CD4-positive, alpha-beta T cell (primary cell): ENCODE data around the gene CD7. TPM values are rescaled to one million over a fixed set of nuclear protein-coding genes. Genes with fewer than 3 reads are reported as not detected.
"Not testable (repeated sequence)": the region's sequence is repeated elsewhere in the genome, so short reads cannot be mapped to it uniquely, and the experiment has no call there.

Experiments used
- ATAC-seq: fragments of 200-7000 bp; cut with Tn5 transposase; one replicate; pipeline ENCODE4 v1.10.0; 2022; ENCODE audit warnings: mild to moderate bottlenecking; ENCODE audit not compliant: poor library complexity
- CTCF ChIA-PET: fragments of 350-600 bp; sonication (Branson Sonifier 250); formaldehyde crosslinking; loops from one replicate; lab custom pipeline; 2021; ENCODE audit warnings: antibody characterized with exemption, inconsistent platforms; lab: Charles Lee
- POLR2A ChIA-PET: fragments of 350-600 bp; sonication (Branson Sonifier 250); formaldehyde crosslinking; loops from one replicate; lab custom pipeline; 2021; ENCODE audit warnings: antibody characterized with exemption, inconsistent platforms; lab: Charles Lee
- DNase-seq, 14 experiments: peaks; one replicate each; pipeline ENCODE4 v3.0.0-alpha.2; 2013 to 2020; ENCODE audit warnings: mixed read lengths in 2 of 14
- H3K27ac ChIP-seq, 2 donors: one replicate each; pipeline versions ENCODE4 v1.5.1 to v1.7.0; 2013; ENCODE audit warnings: low read length in 2 of 2, low read depth in 1 of 2, mild to moderate bottlenecking in 1 of 2
- H3K27me3 ChIP-seq, 2 experiments: 1 replicate in 1 of 2; 2 replicates in 1 of 2; pipeline versions ENCODE4 v1.6.1 to v1.7.0; 2013; ENCODE audit warnings: low read length in 2 of 2, control low read depth in 1 of 2, mild to moderate bottlenecking in 1 of 2, moderate library complexity in 1 of 2; ENCODE audit not compliant: insufficient read depth in 2 of 2, control insufficient read depth in 1 of 2
- H3K36me3 ChIP-seq: one replicate; pipeline ENCODE4 v1.6.1; 2013; ENCODE audit warnings: low read length, control low read depth; ENCODE audit not compliant: insufficient read depth
- H3K4me1 ChIP-seq: one replicate; pipeline ENCODE4 v1.6.1; 2013; ENCODE audit warnings: low read length, control low read depth; ENCODE audit not compliant: insufficient read depth
- H3K4me3 ChIP-seq: one replicate; pipeline ENCODE4 v1.5.1; 2013; ENCODE audit warnings: mild to moderate bottlenecking, low read length, moderate library complexity
- H3K9me3 ChIP-seq, 2 experiments: 1 replicate in 1 of 2; 2 replicates in 1 of 2; pipeline versions ENCODE4 v1.6.1 to v1.7.0; 2013; ENCODE audit warnings: low read length in 2 of 2, mild to moderate bottlenecking in 2 of 2, control low read depth in 1 of 2, moderate library complexity in 1 of 2; ENCODE audit not compliant: control insufficient read depth in 1 of 2, insufficient read depth in 1 of 2
- H3K27ac Mint-ChIP-seq: one replicate; pipeline ENCODE4 v1.8.0; 2020; ENCODE audit warnings: mixed read lengths
- H3K27me3 Mint-ChIP-seq: one replicate; pipeline ENCODE4 v1.8.0; 2021; ENCODE audit warnings: mixed read lengths
- H3K36me3 Mint-ChIP-seq: one replicate; pipeline ENCODE4 v1.8.0; 2021; ENCODE audit warnings: low read depth, mixed read lengths
- H3K4me1 Mint-ChIP-seq: one replicate; pipeline ENCODE4 v1.8.0; 2021; ENCODE audit warnings: low read depth, mixed read lengths
- H3K4me3 Mint-ChIP-seq: one replicate; pipeline ENCODE4 v1.8.0; 2020; ENCODE audit warnings: mild to moderate bottlenecking, mixed read lengths
- H3K9me3 Mint-ChIP-seq: one replicate; pipeline ENCODE4 v1.8.0; 2020; ENCODE audit warnings: mixed read lengths
- intact Hi-C, 2 experiments: fragments of 100-400 bp; cut with DNase I in 1 of 2; cut with micrococcal nuclease in 1 of 2; formaldehyde crosslinking; loops; one replicate each; pipeline versions ENCODE4 v1.15.1 to v1.9.0; 2023 to 2025; cut with DNase I, micrococcal nuclease
- total RNA-seq, 174 experiments: library from RNA in 2 of 174; stranded (reverse) in 2 of 174; gene quantifications; one replicate each; pipeline ENCODE4 v1.2.3 and lab custom pipeline; 2021 to 2026
- TF ChIP-seq, protein P1 (sequence below): fragments of 200-600 bp; IDR thresholded peaks from one replicate; pipeline ENCODE4 v1.8.0; 2022; ENCODE audit warnings: antibody characterized with exemption, mild to moderate bottlenecking

Gene CD7
- total RNA-seq, 2 experiments from 2014 or later, result 225 to 234 TPM

DNA sequence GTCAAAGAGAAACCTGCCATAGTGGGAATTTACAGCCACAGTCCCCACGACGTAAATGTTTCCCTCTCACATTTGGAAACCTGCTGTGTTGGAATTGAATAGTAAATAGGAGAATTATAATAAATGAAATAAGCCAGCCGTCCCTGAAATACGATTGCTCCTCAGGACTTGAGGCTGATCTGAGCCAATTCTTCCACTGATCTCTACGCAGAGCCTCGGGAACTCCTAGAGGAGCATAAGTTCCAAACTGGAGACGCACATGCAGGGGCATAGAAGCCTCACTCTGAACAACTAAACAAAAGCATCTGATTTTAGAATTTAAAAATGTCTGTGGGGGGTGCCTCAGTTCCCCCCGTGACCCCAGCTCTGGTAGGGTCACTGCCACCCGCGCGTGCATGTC, 31.5 kb upstream of the CD7 start:
- Mint-ChIP-seq H3K27me3 (peaks cover 11% of the 10 kb centered on the region), H3K36me3 (no peaks in the 10 kb centered on the region), H3K4me1 (peaks cover 6% of the 10 kb centered on the region), H3K9me3 (no peaks in the 10 kb centered on the region), H3K27ac (no peak overlapping the region), H3K4me3 (no peak overlapping the region)
- H3K27me3 ChIP-seq, result peaks cover 0 to 4% of the 10 kb centered on the region in 2 experiments
- no peak overlapping the region for H3K27ac ChIP-seq
- TF ChIP-seq, protein P1, sequence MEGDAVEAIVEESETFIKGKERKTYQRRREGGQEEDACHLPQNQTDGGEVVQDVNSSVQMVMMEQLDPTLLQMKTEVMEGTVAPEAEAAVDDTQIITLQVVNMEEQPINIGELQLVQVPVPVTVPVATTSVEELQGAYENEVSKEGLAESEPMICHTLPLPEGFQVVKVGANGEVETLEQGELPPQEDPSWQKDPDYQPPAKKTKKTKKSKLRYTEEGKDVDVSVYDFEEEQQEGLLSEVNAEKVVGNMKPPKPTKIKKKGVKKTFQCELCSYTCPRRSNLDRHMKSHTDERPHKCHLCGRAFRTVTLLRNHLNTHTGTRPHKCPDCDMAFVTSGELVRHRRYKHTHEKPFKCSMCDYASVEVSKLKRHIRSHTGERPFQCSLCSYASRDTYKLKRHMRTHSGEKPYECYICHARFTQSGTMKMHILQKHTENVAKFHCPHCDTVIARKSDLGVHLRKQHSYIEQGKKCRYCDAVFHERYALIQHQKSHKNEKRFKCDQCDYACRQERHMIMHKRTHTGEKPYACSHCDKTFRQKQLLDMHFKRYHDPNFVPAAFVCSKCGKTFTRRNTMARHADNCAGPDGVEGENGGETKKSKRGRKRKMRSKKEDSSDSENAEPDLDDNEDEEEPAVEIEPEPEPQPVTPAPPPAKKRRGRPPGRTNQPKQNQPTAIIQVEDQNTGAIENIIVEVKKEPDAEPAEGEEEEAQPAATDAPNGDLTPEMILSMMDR, result no peak
- ChIA-PET CTCF (no interaction called here), POLR2A (interaction anchor here (0.6 kb wide), 1 partner anchor 9 kb away, joined by 5 read pairs; no protein-coding TSS in a partner anchor)
- no peak for ATAC-seq
- intact Hi-C loops, result no loop called here
- peaks cover 19% of the 10 kb centered on the region for H3K4me1 ChIP-seq
- no peaks in the 10 kb centered on the region for H3K36me3 ChIP-seq
- H3K9me3 ChIP-seq, result no peaks in the 10 kb centered on the region
- no peak overlapping the region for H3K4me3 ChIP-seq
- DNase-seq, result no peak

DNA sequence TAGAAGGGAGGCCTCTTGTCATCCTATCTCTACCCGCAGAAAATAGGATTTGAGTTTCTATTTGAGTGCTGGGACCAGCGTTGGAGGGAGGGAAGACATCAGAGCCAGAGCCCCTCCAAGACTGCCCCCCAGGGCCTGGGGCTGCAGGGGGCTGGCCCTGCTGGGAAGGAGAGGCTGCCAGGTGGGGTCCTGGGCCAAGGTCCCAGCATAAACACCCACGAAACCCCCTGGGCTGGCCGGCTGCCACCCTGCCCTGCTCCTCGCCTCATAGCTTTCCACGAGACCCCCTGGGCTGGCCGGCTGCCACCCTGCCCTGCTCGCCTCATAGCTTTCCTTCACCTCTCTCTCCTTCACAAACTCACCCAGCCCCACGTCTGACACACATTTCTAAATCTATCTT, 31.0 kb upstream of the CD7 start:
- Histone ChIP-seq H3K27ac (no peak overlapping the region), H3K4me1 (peaks cover 19% of the 10 kb centered on the region), H3K4me3 (no peak overlapping the region), H3K9me3 (no peaks in the 10 kb centered on the region), H3K27me3 (peaks cover 0 to 4% of the 10 kb centered on the region in 2 experiments), H3K36me3 (no peaks in the 10 kb centered on the region)
- intact Hi-C loops, result no loop called here
- ChIA-PET CTCF (no interaction called here), POLR2A (no interaction called here)
- peaks cover 6% of the 10 kb centered on the region for H3K4me1 Mint-ChIP-seq
- TF ChIP-seq, protein P1, result no peak
- H3K9me3 Mint-ChIP-seq, result no peaks in the 10 kb centered on the region
- ATAC-seq (no peak), DNase-seq (no peak)
- no peak overlapping the region for H3K27ac Mint-ChIP-seq
- H3K27me3 Mint-ChIP-seq, result peaks cover 11% of the 10 kb centered on the region
- no peaks in the 10 kb centered on the region for H3K36me3 Mint-ChIP-seq
- no peak overlapping the region for H3K4me3 Mint-ChIP-seq

DNA sequence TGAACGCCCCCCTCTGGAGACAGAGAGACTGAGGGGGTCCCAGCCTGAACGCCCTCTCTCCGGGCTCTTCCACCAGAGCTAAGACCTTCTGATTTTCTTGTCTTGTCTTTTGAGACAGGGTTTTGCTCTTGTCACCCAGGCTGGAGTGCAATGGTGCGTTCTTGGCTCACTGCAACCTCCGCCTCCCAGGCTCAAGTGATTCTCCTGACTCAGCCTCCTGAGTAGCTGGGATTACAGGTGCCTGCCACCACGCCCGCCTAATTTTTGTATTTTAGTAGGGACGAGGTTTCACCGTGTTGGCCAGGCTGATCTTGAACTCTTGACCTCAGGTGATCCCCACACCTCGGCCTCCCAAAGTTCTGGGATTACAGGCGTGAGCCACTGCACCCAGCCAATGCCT, 30.6 kb upstream of the CD7 start:
- H3K4me3 ChIP-seq, H3K27ac Mint-ChIP-seq, ATAC-seq, H3K4me1 Mint-ChIP-seq, H3K36me3 ChIP-seq, CTCF ChIA-PET, DNase-seq, H3K9me3 Mint-ChIP-seq, H3K36me3 Mint-ChIP-seq, H3K9me3 ChIP-seq, POLR2A ChIA-PET, H3K27me3 ChIP-seq, H3K4me3 Mint-ChIP-seq, intact Hi-C loops, H3K27ac ChIP-seq: not testable (repeated sequence)
- peaks cover 19% of the 10 kb centered on the region for H3K4me1 ChIP-seq
- peaks cover 11% of the 10 kb centered on the region for H3K27me3 Mint-ChIP-seq
